Ishikawa (cell line): Measurements from ENCODE around the gene PCDHGA9.

ENCODE experiments used
- CEBPB ChIP-seq: IDR thresholded peaks from 2 replicates; pipeline ENCODE4 v1.6.1; 2012
- CREB1 ChIP-seq: IDR thresholded peaks from 2 replicates; pipeline ENCODE4 v1.6.1; 2012; ENCODE audit warnings: low read depth
- EGR1 ChIP-seq: IDR thresholded peaks from 2 replicates; pipeline ENCODE4 v1.6.1; 2012
- EP300 ChIP-seq: IDR thresholded peaks from 2 replicates; pipeline ENCODE4 v1.6.1; 2012; ENCODE audit warnings: borderline replicate concordance
- FOXM1 ChIP-seq: IDR thresholded peaks from 2 replicates; pipeline ENCODE4 v1.6.1; 2012; ENCODE audit warnings: low read depth, borderline replicate concordance
- MAX ChIP-seq: IDR thresholded peaks from 2 replicates; pipeline ENCODE4 v1.6.1; 2012
- NFIC ChIP-seq: IDR thresholded peaks from 2 replicates; pipeline ENCODE4 v1.6.1; 2012
- RAD21 ChIP-seq: IDR thresholded peaks from 2 replicates; pipeline ENCODE4 v1.6.1; 2012; ENCODE audit warnings: low read depth
- REST ChIP-seq: IDR thresholded peaks from 2 replicates; pipeline ENCODE4 v1.6.1; 2012; ENCODE audit warnings: low read depth, mild to moderate bottlenecking
- TAF1 ChIP-seq: IDR thresholded peaks from 2 replicates; pipeline ENCODE4 v1.6.1; 2012; ENCODE audit warnings: low read depth, mild to moderate bottlenecking
- TCF12 ChIP-seq: IDR thresholded peaks from 2 replicates; pipeline ENCODE4 v1.6.1; 2012; ENCODE audit warnings: low read depth
- TEAD4 ChIP-seq: IDR thresholded peaks from 2 replicates; pipeline ENCODE4 v1.6.1; 2012
- USF1 ChIP-seq: IDR thresholded peaks from 2 replicates; pipeline ENCODE4 v1.6.1; 2012
- YY1 ChIP-seq: IDR thresholded peaks from 2 replicates; pipeline ENCODE4 v1.6.1; 2012; ENCODE audit warnings: low read depth
- ZBTB7A ChIP-seq: IDR thresholded peaks from 2 replicates; pipeline ENCODE4 v1.6.1; 2012; ENCODE audit warnings: low read depth

Gene PCDHGA9

GRCh38 chr5:141402553-141403243, at the start of gene PCDHGA9:
Gene PCDHGA9 (plus strand): TSS chr5:141402778. CDS start chr5:141402953, 175 bp downstream.
- no peak for TF ChIP-seq TAF1
- TF ChIP-seq RAD21: peak; percentile 50
- no peak for TF ChIP-seq NFIC
- no peak for TF ChIP-seq USF1
- no peak for TF ChIP-seq REST

GRCh38 chr5:141354900-141355469, 47.6 kb upstream of the PCDHGA9 start, which contains the start of gene PCDHGA4:
Gene PCDHGA4 (plus strand): TSS chr5:141355021. CDS start chr5:141355108, 87 bp downstream.
- TF ChIP-seq CEBPB (no peak), RAD21 (peak; percentile 22; the same call in 1 of the 2 replicates)

GRCh38 chr5:141355641-141356040, 46.9 kb upstream of the PCDHGA9 start:
- TF ChIP-seq TCF12 (no peak), NFIC (no peak), EGR1 (no peak)

GRCh38 chr5:141356133-141356532, 46.4 kb upstream of the PCDHGA9 start:
- TF ChIP-seq CREB1: no peak
- no peak for TF ChIP-seq RAD21
- no peak for TF ChIP-seq YY1
- no peak for TF ChIP-seq MAX
- no peak for TF ChIP-seq TCF12
- no peak for TF ChIP-seq EP300
- TF ChIP-seq TEAD4: no peak
- no peak for TF ChIP-seq REST
- no peak for TF ChIP-seq EGR1
- TF ChIP-seq CEBPB: no peak
- TF ChIP-seq FOXM1: no peak
- no peak for TF ChIP-seq NFIC
- no peak for TF ChIP-seq TAF1
- no peak for TF ChIP-seq ZBTB7A
- TF ChIP-seq USF1: no peak

- TF ChIP-seq CREB1 (no peak), REST (peak; percentile 52)
Measured at GRCh38 chr5:141356950-141357349, 45.6 kb upstream of the PCDHGA9 start.
